HG02870 (cell line): ENCODE data around the gene MYO18A.

ENCODE experiments used
- ATAC-seq: cut with Tn5 transposase; IDR thresholded peaks from one replicate; pipeline ENCODE4 v1.9.1; 2021; ENCODE audit warnings: mild to moderate bottlenecking, moderate library complexity; ENCODE audit not compliant: unreplicated experiment

MYO18A gene

GRCh38 chr17:29084541-29085146 lies 95.6 kb downstream of the MYO18A start:
- ATAC-seq, result no peak

GRCh38 chr17:29080965-29081364 lies 99.2 kb downstream of the MYO18A start:
- ATAC-seq, result no peak

GRCh38 chr17:29080323-29080722 lies 99.9 kb downstream of the MYO18A start:
- ATAC-seq, result no peak

DNA sequence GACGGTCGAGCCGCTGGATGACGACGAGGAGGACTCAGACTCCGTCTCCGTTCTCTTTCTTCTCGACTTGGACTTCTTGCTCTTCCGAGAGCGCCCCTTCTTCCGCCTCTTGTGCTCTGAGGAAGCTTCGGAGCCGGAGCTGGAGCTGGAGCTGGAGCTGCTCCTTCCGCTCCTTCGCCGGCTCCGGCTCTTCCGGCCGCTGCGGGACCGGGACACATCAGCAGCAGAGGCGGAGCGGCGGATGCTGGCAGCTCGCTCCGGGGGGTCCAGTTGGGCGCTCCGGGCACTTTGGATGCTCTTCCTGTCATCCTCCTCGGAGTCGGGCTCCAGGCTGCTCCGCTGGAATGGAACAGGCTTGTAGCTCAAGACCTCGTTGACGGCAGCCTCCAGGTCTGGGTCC lies 100.3 kb downstream of the MYO18A start:
- ATAC-seq, result no peak

- no peak for ATAC-seq
Measured at GRCh38 chr17:29079433-29079832, 100.8 kb downstream of the MYO18A start.

GRCh38 chr17:29078183-29079045 lies 101.8 kb downstream of the MYO18A start:
- ATAC-seq, result no peak

GRCh38 chr17:29077320-29077719 lies 102.9 kb downstream of the MYO18A start:
- no peak for ATAC-seq

DNA sequence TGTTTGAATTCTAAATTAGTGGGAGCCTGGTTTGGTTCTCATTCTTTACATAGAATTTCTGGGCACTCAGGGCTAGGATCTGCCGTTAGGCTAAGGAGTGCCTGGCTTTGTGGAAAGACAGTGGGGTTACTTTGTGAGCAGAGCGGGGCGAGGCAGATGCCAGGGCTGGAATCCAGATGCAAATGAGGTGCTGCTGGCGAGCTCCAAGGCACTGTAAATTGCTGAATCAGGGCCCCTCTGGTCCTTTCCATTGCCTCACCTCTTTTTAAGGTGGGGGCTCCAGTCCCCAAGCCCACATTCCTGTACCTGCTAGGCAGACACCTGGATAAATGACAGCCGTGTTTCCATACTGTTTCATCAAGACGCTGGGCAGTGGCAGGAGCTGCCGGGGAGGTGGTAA lies 103.5 kb downstream of the MYO18A start:
- no peak for ATAC-seq

DNA sequence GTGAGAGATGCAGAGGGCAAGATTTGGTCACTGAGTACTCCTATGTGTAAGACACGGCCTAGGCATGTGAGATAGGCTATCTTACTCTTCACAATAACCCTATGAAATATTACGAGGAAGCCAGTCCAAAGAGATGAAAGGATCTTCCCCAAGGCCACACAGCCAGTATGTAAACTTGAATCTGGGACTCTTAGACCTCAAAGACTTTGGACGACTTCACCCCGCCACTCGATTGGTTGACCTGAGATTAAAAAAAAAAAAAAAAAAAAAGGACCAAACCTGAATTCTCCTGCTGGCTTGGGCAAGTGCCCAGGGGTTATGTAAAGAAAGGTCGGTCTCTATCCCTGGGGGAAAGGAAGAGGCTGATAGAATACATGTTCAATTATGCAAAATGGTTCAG lies 104.1 kb downstream of the MYO18A start:
- ATAC-seq, result no peak

DNA sequence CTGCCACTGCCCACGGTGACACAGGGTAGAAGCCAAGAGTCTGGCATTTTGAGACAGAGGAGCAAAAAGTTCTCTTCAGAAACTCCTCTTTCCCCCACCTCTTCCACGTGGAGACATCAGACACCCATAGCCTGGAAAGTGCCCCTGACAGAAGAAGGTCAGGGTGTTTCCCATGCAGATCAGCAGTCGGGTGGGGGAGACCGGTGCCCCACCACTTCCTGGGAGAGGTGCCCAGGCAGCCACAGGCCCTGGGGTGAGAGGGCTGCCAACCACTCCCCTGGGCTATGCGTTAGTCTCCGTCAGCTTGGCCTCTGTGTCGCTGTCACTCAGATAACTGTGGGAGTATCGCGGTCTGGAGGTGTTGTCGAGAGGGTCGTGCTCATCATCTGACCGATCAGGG lies 105.7 kb downstream of the MYO18A start:
- no peak for ATAC-seq

GRCh38 chr17:29073520-29073919 lies 106.7 kb downstream of the MYO18A start:
- no peak for ATAC-seq

DNA sequence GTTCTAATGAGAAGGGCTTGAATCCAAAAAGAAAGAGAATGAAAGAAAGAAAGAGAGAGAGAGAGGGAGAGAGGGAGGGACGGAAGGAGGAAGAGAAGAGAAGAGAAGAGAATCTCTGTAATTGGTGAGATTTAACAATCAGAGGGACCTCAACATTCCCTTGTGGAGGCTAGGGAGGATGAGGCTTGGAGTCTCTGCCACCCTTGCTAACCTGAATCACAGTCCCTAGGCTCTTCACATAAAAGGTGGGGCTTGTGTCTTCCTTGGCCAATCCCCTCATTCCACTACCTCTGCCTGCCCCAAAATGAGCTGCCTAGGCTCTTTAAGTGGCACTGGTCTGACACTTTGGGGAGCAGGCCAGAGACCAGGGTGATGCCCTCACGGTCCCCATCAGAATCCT lies 107.2 kb downstream of the MYO18A start:
- ATAC-seq, result no peak

DNA sequence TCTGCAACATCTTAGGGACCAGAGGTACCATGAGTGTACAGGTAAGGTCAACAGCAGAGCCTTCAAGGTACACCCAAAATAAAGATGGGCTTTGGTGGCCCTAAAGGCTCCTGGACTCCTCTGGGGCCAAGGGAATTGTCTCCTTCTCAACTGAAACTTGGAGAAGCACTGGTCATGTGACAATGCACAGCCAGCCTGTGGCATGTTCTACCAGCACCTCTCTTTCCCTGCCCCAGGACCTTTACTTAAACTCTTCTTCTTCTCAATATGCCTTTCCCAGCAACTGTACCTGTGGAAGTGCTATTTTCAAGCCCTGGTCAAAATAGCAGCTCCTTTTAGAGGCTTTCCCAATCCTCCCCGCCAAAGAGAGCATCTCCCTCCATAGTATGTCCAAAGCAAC lies 108.9 kb downstream of the MYO18A start:
- ATAC-seq, result no peak

DNA sequence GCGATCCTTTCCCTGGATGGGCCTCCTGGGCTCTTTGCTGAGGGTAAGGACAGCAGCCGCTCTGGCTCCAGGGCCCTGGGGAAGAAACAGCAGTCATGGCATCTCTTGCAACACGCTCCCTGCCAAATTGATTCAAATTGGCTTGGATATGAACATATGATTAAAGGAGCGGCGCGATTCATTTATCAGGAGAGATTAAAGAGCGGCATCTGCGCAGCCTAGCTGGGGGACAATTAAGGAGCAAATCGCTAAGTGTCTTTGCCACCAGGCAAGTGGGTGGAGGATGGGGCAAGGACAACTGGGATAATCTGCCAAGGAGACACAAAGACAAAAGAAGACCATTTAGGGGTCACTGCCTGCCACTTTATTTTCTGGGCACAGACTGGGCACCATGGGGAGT lies 109.4 kb downstream of the MYO18A start:
- no peak for ATAC-seq

GRCh38 chr17:29070308-29070707 lies 109.9 kb downstream of the MYO18A start:
- no peak for ATAC-seq

- no peak for ATAC-seq
Measured at GRCh38 chr17:29069526-29070041, 110.6 kb downstream of the MYO18A start.

- no peak for ATAC-seq
Measured at GRCh38 chr17:29068818-29069217, 111.4 kb downstream of the MYO18A start.

DNA sequence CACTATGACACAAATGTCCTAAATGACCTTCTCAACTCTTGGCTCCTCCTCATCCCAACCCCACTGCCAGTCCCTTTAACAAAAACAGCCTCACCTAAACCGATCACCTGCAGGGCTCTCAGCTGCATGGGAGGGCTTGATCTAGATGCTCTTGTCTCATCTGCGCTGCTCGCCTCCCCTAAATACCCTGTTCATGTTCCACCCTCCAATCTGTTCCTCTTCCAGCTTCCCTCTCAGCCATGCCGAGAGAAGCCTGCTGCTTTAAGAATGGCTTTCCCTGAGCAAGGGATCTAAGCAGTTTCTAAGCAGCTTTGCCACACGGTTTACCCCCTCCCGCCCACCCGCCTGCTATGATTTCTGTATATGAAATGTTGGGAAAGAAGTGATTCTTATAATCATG lies 113.6 kb downstream of the MYO18A start:
- ATAC-seq, result no peak

GRCh38 chr17:29066047-29066446 lies 114.2 kb downstream of the MYO18A start:
- ATAC-seq, result no peak

- no peak for ATAC-seq
Measured at GRCh38 chr17:29063992-29064391, 116.2 kb downstream of the MYO18A start.

DNA sequence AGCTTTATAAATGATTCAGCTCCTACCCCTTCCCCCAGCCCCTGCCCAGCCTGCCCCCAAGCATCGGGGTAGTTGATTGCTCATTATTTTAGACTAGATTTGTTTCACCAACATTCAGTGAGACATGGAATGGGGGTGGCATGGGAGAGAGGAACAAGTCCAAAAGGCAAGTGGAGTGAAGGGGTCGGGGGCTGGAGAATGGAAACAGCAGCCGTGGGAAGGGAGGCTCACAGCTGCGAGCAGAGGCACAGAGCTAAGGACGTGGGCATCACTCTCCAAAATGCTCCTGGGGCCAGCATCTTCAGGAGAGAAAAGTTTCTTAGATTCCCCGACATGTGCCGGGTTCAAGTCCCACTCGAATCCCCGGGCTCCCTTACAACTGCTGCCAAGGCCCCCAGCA lies 118.0 kb downstream of the MYO18A start:
- no peak for ATAC-seq

DNA sequence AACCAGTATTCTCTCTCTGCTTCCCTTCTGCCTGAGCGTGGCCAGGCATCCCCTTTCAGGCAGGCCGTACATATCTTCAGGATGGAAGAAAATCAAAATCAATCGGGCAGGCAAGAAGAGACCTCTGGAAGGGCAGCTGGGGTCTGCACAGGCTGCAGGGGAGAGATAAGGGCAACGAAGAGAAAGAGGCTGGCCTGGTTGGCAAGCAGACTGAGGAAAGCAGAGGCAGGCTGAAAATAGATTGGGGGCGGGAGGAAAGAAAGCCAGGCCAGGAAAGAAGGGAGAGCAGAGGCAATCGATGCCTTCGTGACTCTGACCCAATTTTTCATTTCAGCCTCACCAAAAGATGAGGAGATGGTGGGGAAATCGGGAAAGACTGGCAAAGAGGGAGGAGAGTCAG lies 119.2 kb downstream of the MYO18A start:
- ATAC-seq, result no peak
